Testis (tissue), 3 donors: Measurements from ENCODE around the gene ZNF581. TPM values are rescaled to one million over a fixed set of nuclear protein-coding genes. Genes with fewer than 3 reads are reported as not detected.

ENCODE experiments used
- DNase-seq: peaks from one replicate; pipeline ENCODE4 v3.0.0-alpha.2; 2019
- H3K27ac ChIP-seq, 2 donors: fragments of 200-600 bp; sonication (generic); one replicate each; pipeline ENCODE4 v1.5.1; 2019
- H3K27me3 ChIP-seq: fragments of 200-600 bp; sonication (generic); one replicate; pipeline ENCODE4 v1.5.1; 2019
- H3K36me3 ChIP-seq: fragments of 200-600 bp; sonication (generic); one replicate; pipeline ENCODE4 v1.5.1; 2017; ENCODE audit warnings: low read depth; ENCODE audit errors: missing control alignments
- H3K4me1 ChIP-seq: fragments of 200-600 bp; sonication (generic); one replicate; pipeline ENCODE4 v1.5.1; 2019
- H3K4me3 ChIP-seq, 2 donors: fragments of 200-600 bp; sonication (generic); one replicate each; pipeline ENCODE4 v1.5.1; 2017 to 2019
- H3K9me3 ChIP-seq: fragments of 200-600 bp; sonication (generic); one replicate; pipeline ENCODE4 v1.5.1; 2017
- POLR2A ChIP-seq: fragments of 450-650 bp; IDR thresholded peaks from one replicate; pipeline ENCODE4 v1.6.1; 2017; ENCODE audit warnings: antibody characterized with exemption, mild to moderate bottlenecking, moderate library complexity
- WGBS, 2 donors: methylation state at CpG; one replicate each; pipeline ENCODE4 v1.1.5; 2018; 5-methylcytosine and 5-hydroxymethylcytosine counted together
- intact Hi-C: fragments of 100-400 bp; cut with DNase I; formaldehyde crosslinking; loops from one replicate; pipeline ENCODE4 v1.15.1; 2023; ENCODE audit warnings: low total_unique reads
- polyA plus RNA-seq: library from polyadenylated mRNA; stranded (reverse); fragments of 350-450 nt; fragmentation: Illumina TruSeq; extraction: RNeasy Lipid Tissue Mini Kit (QIAGEN cat#74804); gene quantifications from one replicate; pipeline ENCODE4 v1.2.3, GENCODE V29; 2014; ENCODE audit warnings: low read depth, low replicate concordance; ENCODE audit not compliant: insufficient read depth
- total RNA-seq, 2 donors: library from RNA; depleted of rRNA; stranded (reverse); fragments of >200 nt; gene quantifications; one replicate each; pipeline ENCODE4 v1.2.3, GENCODE V29; 2016
- TF ChIP-seq, protein P1 (sequence below), 3 experiments: fragments of 450-650 bp in 2 of 3; fragments of 200-600 bp in 1 of 3; sonication (generic) in 1 of 3; IDR thresholded peaks; one replicate each; pipeline ENCODE4 v1.5.1; 2016 to 2019; ENCODE audit warnings: antibody characterized with exemption in 3 of 3, mild to moderate bottlenecking in 2 of 3, moderate library complexity in 1 of 3

The ZNF581 gene
- total and polyA plus RNA-seq, 3 donors from 2014 or later = 17.3 to 31.2 (median 18.4) TPM

DNA sequence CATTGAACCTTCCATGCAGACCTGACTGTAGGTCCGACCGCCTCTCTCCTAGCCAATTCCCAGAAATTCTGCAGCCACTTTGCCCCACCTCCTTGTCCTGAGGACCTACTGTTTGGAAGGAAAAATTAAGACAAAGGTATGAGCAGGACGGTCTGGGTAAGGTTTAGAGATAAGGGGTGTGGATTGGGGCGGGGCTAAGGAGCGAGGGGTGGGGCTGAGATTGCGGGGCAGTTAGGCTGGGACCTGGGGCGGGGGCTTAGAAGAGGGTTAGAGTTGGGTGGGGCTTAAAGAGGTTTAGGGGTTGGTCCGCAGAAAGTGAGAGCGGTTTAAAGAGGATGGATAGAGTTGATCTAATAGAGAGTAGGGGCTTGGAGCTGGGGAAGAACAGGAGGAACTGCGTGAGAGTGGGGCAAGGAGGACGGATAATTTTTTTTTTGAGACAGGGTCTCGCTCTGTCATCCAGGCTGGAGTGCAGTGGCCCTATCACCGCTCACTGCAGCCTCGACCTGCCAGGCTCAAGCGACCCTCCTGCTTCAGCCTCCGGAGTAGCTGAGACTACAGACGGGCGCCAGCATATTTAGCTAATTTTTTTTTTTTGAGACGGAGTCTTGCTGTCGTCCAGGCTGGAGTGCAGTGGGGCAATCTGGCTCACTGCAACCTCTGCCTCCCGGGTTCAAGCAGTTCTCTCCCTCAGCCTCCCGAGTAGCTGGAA lies 39.7 kb upstream of the ZNF581 start:
- H3K27me3 ChIP-seq = no peaks in the 10 kb centered on the region
- WGBS, 2 donors = 55 to 58% methylated on average over 22 of the region's 22 CpGs
- peak overlapping the region in 1 of 2 donors; percentile 94 for H3K27ac ChIP-seq
- peak overlapping the region in 1 of 2 donors; percentile 91 for H3K4me3 ChIP-seq
- DNase-seq = no peak
- no peak for TF ChIP-seq POLR2A
- TF ChIP-seq, protein P1, sequence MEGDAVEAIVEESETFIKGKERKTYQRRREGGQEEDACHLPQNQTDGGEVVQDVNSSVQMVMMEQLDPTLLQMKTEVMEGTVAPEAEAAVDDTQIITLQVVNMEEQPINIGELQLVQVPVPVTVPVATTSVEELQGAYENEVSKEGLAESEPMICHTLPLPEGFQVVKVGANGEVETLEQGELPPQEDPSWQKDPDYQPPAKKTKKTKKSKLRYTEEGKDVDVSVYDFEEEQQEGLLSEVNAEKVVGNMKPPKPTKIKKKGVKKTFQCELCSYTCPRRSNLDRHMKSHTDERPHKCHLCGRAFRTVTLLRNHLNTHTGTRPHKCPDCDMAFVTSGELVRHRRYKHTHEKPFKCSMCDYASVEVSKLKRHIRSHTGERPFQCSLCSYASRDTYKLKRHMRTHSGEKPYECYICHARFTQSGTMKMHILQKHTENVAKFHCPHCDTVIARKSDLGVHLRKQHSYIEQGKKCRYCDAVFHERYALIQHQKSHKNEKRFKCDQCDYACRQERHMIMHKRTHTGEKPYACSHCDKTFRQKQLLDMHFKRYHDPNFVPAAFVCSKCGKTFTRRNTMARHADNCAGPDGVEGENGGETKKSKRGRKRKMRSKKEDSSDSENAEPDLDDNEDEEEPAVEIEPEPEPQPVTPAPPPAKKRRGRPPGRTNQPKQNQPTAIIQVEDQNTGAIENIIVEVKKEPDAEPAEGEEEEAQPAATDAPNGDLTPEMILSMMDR (IDR thresholded peaks at IDR 0.05) = no peak
- H3K36me3 ChIP-seq = no peaks in the 10 kb centered on the region
- H3K4me1 ChIP-seq = peaks cover 16% of the 10 kb centered on the region
- intact Hi-C loops = loop anchor here (10.0 kb wide), 1 partner anchor 89 kb away; no protein-coding TSS in a partner anchor
- H3K9me3 ChIP-seq = no peaks in the 10 kb centered on the region

DNA sequence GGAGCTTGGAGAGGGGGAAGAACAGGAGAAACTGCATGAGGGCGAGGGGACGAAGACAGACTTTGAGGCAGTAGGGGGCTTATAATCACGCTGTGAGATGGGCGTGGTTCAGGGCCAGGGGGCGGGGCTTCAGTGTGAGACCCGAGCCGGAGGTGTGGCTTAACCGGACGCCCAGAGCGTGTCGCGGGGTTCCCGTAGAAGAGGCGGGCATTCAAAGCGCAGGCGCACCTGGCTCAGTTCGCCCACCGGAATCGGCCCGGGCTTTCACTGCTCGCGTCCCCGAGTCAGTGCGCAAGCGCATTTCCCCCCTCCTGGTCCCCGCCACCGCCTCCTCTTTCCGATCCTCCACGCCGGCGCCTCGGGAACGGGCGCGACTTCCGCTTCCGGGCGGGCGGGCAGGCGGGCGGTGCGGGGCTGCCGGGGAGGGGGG lies 38.2 kb upstream of the ZNF581 start:
- TF ChIP-seq, protein P1 (IDR thresholded peaks at IDR 0.05) = peak in 1 of 3 experiments; percentile 14
- TF ChIP-seq POLR2A = no peak
- Histone ChIP-seq H3K9me3 (no peaks in the 10 kb centered on the region), H3K4me3 (peak overlapping the region; percentile 91), H3K27ac (peak overlapping the region; percentile 53 to 94), H3K36me3 (no peaks in the 10 kb centered on the region), H3K4me1 (peaks cover 16% of the 10 kb centered on the region), H3K27me3 (no peaks in the 10 kb centered on the region)
- intact Hi-C loops = loop anchor here (10.0 kb wide), 1 partner anchor 90 kb away; no protein-coding TSS in a partner anchor
- 0% methylated on average over 14 to 16 of the region's 43 CpGs for WGBS, 2 donors
- DNase-seq = peak; percentile 97

DNA sequence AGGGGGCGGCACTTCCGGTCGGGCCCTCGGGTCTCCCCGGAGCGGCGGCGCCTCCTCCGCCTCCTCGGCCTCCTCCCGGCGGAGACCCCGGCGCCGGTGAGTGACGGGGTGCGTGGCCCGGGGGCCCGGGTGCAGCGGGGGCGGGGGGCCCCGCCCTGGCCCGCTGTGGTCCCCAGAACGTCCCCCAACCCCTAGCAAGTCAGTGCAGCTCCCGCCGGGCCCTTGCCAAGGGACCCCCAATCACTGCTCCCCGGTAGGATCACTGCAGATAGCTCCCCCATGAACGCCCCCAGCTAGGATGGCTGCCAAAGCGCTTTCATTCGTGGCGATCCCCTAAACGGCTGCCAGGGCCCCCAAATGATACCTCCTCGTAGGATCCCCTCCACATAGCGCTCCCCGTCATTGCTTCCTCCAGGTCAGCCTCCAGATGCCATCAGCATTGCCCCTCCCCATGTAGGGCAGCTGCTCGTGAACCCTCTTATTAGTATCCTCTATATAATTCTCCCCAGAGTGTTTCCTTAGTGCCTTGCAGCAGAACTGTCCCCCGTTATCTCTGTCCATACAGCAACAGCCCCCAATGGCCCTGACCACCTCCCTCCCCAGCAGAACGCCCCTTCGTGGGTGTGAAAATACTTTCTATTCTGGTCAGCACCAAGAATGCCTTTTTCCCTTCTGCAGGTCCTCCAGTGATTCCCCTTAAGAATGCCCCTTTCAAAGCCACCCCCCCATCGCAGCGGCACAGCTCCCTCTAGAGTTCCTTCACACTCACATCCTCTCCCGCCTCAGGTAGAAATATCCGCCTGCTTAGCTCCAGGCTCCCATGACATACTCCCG lies 37.6 kb upstream of the ZNF581 start, which contains the start of gene ZNF865:
ZNF865 (plus strand) TSS at position 11 of the 834 bp plus-strand sequence. CDS start 7,972 bp downstream, outside the sequence.
- H3K9me3 ChIP-seq = no peaks in the 10 kb centered on the region
- 1 to 3% methylated on average over 19 to 20 of the region's 44 CpGs for WGBS, 2 donors
- H3K27me3 ChIP-seq = no peaks in the 10 kb centered on the region
- intact Hi-C loops = loop anchor here (10.0 kb wide), 1 partner anchor 91 kb away; no protein-coding TSS in a partner anchor
- TF ChIP-seq POLR2A = no peak
- TF ChIP-seq, protein P1 (IDR thresholded peaks at IDR 0.05) = peak; percentile 29 to 66 (median 49)
- no peaks in the 10 kb centered on the region for H3K36me3 ChIP-seq
- H3K27ac ChIP-seq = peak within 1 kb of the TSS; percentile 53 to 94
- peak; percentile 81 for DNase-seq
- peak within 1 kb of the TSS; percentile 91 for H3K4me3 ChIP-seq
- H3K4me1 ChIP-seq = peaks cover 13% of the 10 kb centered on the region

DNA sequence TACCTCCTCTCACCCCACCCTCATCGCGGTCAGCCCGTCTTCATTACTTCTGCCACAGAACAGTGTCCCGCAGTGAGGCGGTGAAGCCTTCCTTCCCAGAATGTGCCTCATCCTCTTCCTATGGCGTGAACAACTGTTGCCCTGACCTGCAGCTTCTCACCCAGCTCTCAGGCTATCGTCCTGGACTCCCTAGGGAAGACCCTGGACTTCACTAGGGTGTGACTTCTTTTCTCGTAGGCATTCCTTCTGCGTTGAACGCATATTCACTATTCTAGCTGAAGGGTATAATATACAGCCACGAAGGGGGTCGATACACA lies 37.0 kb upstream of the ZNF581 start:
- TF ChIP-seq, protein P1 (IDR thresholded peaks at IDR 0.05) = no peak
- no peak for TF ChIP-seq POLR2A
- no peaks in the 10 kb centered on the region for H3K36me3 ChIP-seq
- peak overlapping the region; percentile 91 for H3K4me3 ChIP-seq
- intact Hi-C loops = loop anchor here (10.0 kb wide), 1 partner anchor 92 kb away; no protein-coding TSS in a partner anchor
- peaks cover 14% of the 10 kb centered on the region for H3K4me1 ChIP-seq
- no peaks in the 10 kb centered on the region for H3K9me3 ChIP-seq
- peak overlapping the region; percentile 53 to 94 for H3K27ac ChIP-seq
- no peaks in the 10 kb centered on the region for H3K27me3 ChIP-seq
- WGBS, 2 donors = 15 to 18% methylated on average over 12 of the region's 12 CpGs
- DNase-seq = no peak
